Keratinocyte (primary cell): ENCODE measurements around the gene ERC2. TPM values are rescaled to one million over a fixed set of nuclear protein-coding genes. Genes with fewer than 3 reads are reported as not detected.

Experiments used
- DNase-seq: peaks from one replicate; pipeline ENCODE4 v3.0.0-alpha.2; 2011; ENCODE audit warnings: low read depth, missing footprints, low spot score
- FAIRE-seq: peaks from 2 replicates; lab custom pipeline; 2011; peaks lifted over from hg19 to GRCh38; lab: Jason Lieb, UNC
- H2AFZ ChIP-seq: 2 replicates; pipeline ENCODE4 v1.6.0; 2012; ENCODE audit warnings: low read length, control low read depth, inconsistent platforms; ENCODE audit not compliant: control insufficient read depth
- H3K27ac ChIP-seq: 2 replicates; pipeline ENCODE4 v1.5.1; 2011; ENCODE audit warnings: low read length; ENCODE audit not compliant: control insufficient read depth, insufficient read depth
- H3K27me3 ChIP-seq: 3 replicates; pipeline ENCODE4 v1.6.0; 2011; ENCODE audit warnings: low read length; ENCODE audit not compliant: control insufficient read depth, insufficient read depth; ENCODE audit errors: extremely low read depth
- H3K36me3 ChIP-seq, 2 experiments: 2 replicates in 1 of 2; 3 replicates in 1 of 2; pipeline ENCODE4 v1.5.1; 2011; ENCODE audit warnings: low read length in 2 of 2, mild to moderate bottlenecking in 1 of 2; ENCODE audit not compliant: control insufficient read depth in 2 of 2, insufficient read depth in 2 of 2; ENCODE audit errors: extremely low read depth in 1 of 2
- H3K4me1 ChIP-seq: 3 replicates; pipeline ENCODE4 v1.5.1; 2011; ENCODE audit warnings: low read length; ENCODE audit not compliant: control insufficient read depth, insufficient read depth; ENCODE audit errors: extremely low read depth
- H3K4me2 ChIP-seq: 3 replicates; pipeline ENCODE4 v1.6.0; 2011; ENCODE audit warnings: low read depth, low read length; ENCODE audit not compliant: control insufficient read depth, insufficient read depth; ENCODE audit errors: extremely low read depth
- H3K4me3 ChIP-seq, 3 experiments: fragments of 200-600 bp in 1 of 3; sonication (generic) in 1 of 3; 2 replicates in 2 of 3; 3 replicates in 1 of 3; pipeline ENCODE4 v1.5.1; 2011 to 2016; ENCODE audit warnings: low read length in 3 of 3, mild to moderate bottlenecking in 3 of 3, control low read depth in 2 of 3, inconsistent platforms in 1 of 3, low read depth in 1 of 3, mixed read lengths in 1 of 3, mixed run types in 1 of 3, moderate library complexity in 1 of 3; ENCODE audit not compliant: control insufficient read depth in 2 of 3, insufficient read depth in 2 of 3; ENCODE audit errors: extremely low read depth in 1 of 3
- H3K79me2 ChIP-seq: 2 replicates; pipeline ENCODE4 v1.6.0; 2012; ENCODE audit warnings: low read length; ENCODE audit not compliant: control insufficient read depth, insufficient read depth
- H3K9ac ChIP-seq: 3 replicates; pipeline ENCODE4 v1.6.0; 2011; ENCODE audit warnings: low read length; ENCODE audit not compliant: control insufficient read depth, insufficient read depth; ENCODE audit errors: extremely low read depth
- H3K9me1 ChIP-seq: 3 replicates; pipeline ENCODE4 v1.6.0; 2011; ENCODE audit warnings: low read length; ENCODE audit not compliant: control insufficient read depth, insufficient read depth; ENCODE audit errors: extremely low read depth
- H3K9me3 ChIP-seq: 2 replicates; pipeline ENCODE4 v1.5.1; 2012; ENCODE audit warnings: low read depth, low read length; ENCODE audit not compliant: control insufficient read depth
- H4K20me1 ChIP-seq: 3 replicates; pipeline ENCODE4 v1.6.0; 2011; ENCODE audit warnings: low read length; ENCODE audit not compliant: control insufficient read depth, insufficient read depth; ENCODE audit errors: extremely low read depth
- EZH2 ChIP-seq: IDR thresholded peaks from one replicate; pipeline ENCODE4 v1.6.1; 2012; ENCODE audit warnings: inconsistent platforms, mild to moderate bottlenecking, low read length, moderate library complexity
- dilution Hi-C: fragments of 300-500 bp; cut with MboI; formaldehyde crosslinking; loops from one replicate; pipeline ENCODE4 v1.7.0; 2020; ENCODE audit warnings: low sequenced_read_pairs; ENCODE audit not compliant: extremely low pct_ligation_motif_present
- polyA plus RNA-seq, 5 experiments: library from polyadenylated mRNA; depleted of rRNA in 3 of 5; stranded (reverse) in 3 of 5; stranded (forward) in 1 of 5; unstranded in 1 of 5; fragments of >200 nt; gene quantifications; 1 replicate in 1 of 5; 2 replicates in 3 of 5; 3 replicates in 1 of 5; pipeline versions ENCODE4 v1.2.1 to v1.2.3, GENCODE V29; 2011 to 2012; ENCODE audit warnings: missing spikeins in 2 of 5, low read depth in 1 of 5, low replicate concordance in 1 of 5
- TF ChIP-seq, protein P1 (sequence below), 3 experiments: IDR thresholded peaks in 1 of 3; conservative IDR thresholded peaks in 1 of 3; optimal IDR thresholded peaks in 1 of 3; 2 replicates in 2 of 3; 3 replicates in 1 of 3; pipeline versions ENCODE3 to v1.5.1; 2011; ENCODE audit warnings: low read length in 3 of 3, mild to moderate bottlenecking in 3 of 3, moderate library complexity in 2 of 3, control low read depth in 1 of 3, inconsistent platforms in 1 of 3; ENCODE audit not compliant: insufficient read depth in 2 of 3; ENCODE audit errors: extremely low read depth in 1 of 3

Gene ERC2
- polyA plus RNA-seq, 1 donor (not counting 4 experiments of a cell fraction or from before 2014, with no cell fraction given) = 0.08 TPM

DNA sequence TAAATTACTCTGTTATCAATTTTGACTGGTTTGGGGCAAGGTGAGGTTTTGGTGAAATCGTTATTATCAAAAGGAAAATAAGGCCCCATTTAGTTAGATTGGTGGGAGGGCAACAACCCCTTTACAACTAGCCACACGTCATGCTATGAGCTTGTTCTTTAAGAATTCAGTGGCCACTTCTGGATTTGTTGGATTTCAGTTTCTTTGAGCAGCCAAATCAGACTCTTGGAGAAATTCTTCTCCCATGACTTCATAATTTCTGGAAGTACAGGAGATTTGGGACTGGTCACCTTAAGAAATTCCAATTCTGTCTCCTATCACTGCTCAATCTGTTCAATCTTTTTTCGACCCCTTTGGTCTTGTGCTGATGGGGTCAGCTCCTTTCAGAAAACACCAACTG lies 966.4 kb downstream of the ERC2 start:
- no peak for DNase-seq
- H3K9ac ChIP-seq = no peak overlapping the region
- peaks cover 17% of the 10 kb centered on the region for H3K4me1 ChIP-seq
- no peaks in the 10 kb centered on the region for H3K9me3 ChIP-seq
- no peak overlapping the region for H3K4me2 ChIP-seq
- TF ChIP-seq EZH2 = no peak
- TF ChIP-seq, protein P1, sequence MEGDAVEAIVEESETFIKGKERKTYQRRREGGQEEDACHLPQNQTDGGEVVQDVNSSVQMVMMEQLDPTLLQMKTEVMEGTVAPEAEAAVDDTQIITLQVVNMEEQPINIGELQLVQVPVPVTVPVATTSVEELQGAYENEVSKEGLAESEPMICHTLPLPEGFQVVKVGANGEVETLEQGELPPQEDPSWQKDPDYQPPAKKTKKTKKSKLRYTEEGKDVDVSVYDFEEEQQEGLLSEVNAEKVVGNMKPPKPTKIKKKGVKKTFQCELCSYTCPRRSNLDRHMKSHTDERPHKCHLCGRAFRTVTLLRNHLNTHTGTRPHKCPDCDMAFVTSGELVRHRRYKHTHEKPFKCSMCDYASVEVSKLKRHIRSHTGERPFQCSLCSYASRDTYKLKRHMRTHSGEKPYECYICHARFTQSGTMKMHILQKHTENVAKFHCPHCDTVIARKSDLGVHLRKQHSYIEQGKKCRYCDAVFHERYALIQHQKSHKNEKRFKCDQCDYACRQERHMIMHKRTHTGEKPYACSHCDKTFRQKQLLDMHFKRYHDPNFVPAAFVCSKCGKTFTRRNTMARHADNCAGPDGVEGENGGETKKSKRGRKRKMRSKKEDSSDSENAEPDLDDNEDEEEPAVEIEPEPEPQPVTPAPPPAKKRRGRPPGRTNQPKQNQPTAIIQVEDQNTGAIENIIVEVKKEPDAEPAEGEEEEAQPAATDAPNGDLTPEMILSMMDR (optimal IDR thresholded peaks at IDR 0.05 in 1 of 3, IDR thresholded peaks at IDR 0.05 in 1 of 3, conservative IDR thresholded peaks at IDR 0.05 in 1 of 3; ENCODE audit: extremely low read depth in 1 of 3, insufficient read depth in 2 of 3, low read length in 3 of 3) = no peak
- H3K9me1 ChIP-seq = no peaks in the 10 kb centered on the region
- H3K36me3 ChIP-seq = no peaks in the 10 kb centered on the region
- H3K79me2 ChIP-seq = no peaks in the 10 kb centered on the region
- dilution Hi-C loops = no loop called here
- FAIRE-seq = peak; percentile 9
- H3K4me3 ChIP-seq = no peak overlapping the region
- no peak overlapping the region for H3K27ac ChIP-seq
- no peaks in the 10 kb centered on the region for H3K27me3 ChIP-seq
- no peaks in the 10 kb centered on the region for H4K20me1 ChIP-seq
- no peak overlapping the region for H2AFZ ChIP-seq

DNA sequence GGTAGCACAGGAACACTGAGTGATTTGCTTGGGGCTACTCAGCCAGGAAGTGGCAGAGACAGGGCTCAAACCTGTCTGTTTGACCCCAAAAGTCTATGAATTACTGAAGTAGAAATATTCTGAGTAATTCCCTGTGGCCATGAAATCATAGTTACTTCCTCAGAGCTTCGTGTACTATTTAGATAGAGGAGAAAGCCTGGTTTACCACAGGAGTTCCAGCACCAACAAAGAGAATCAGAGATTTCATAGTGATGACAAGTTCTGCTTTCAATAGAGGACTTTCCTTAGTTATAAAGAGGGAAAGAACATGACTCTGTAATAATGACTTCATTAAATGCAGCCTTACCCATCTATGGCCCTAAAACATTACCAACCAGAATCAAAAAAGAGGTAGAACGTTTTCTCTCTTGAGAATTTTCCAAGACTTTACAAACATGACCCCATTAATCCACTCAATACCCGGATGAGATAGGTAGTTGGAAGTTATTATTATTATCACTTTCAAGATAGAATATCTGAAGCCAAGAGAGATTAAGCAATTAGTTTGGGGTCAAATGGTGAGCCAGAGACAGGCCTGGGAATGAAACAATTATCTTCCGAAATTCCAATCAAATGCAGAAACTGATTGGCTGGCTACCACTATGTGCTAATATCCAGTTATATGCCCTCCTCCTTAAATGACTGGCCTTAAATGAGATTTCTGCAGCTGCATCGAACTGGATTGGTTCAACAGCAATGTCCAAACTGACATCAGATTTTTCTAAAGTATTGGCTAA lies 967.5 kb downstream of the ERC2 start:
- Histone ChIP-seq H3K27ac (peak overlapping the region; percentile 4), H3K79me2 (no peaks in the 10 kb centered on the region), H3K9ac (no peak overlapping the region), H3K9me1 (no peaks in the 10 kb centered on the region), H3K4me3 (no peak overlapping the region), H3K9me3 (no peaks in the 10 kb centered on the region), H3K4me1 (peaks cover 15% of the 10 kb centered on the region), H3K4me2 (peak overlapping the region; percentile 25), H3K36me3 (no peaks in the 10 kb centered on the region), H2AFZ (no peak overlapping the region), H4K20me1 (no peaks in the 10 kb centered on the region), H3K27me3 (no peaks in the 10 kb centered on the region)
- DNase-seq (no peak), FAIRE-seq (peak; percentile 84)
- no peak for TF ChIP-seq EZH2
- TF ChIP-seq, protein P1 (optimal IDR thresholded peaks at IDR 0.05 in 1 of 3, IDR thresholded peaks at IDR 0.05 in 1 of 3, conservative IDR thresholded peaks at IDR 0.05 in 1 of 3; ENCODE audit: extremely low read depth in 1 of 3, insufficient read depth in 2 of 3, low read length in 3 of 3) = no peak
- dilution Hi-C loops = no loop called here
